ES-I3 (cell line): ENCODE data around the gene ZFTA.

ENCODE experiments used
- H3K36me3 ChIP-seq: 2 replicates; pipeline ENCODE4 v1.6.1; 2013; ENCODE audit warnings: mild to moderate bottlenecking, low read length, control low read depth, moderate library complexity; ENCODE audit not compliant: insufficient read depth
- H3K4me1 ChIP-seq: 2 replicates; pipeline ENCODE4 v1.6.1; 2013; ENCODE audit warnings: mild to moderate bottlenecking, control low read depth, low read length; ENCODE audit not compliant: insufficient read depth
- H3K9ac ChIP-seq: 2 replicates; pipeline ENCODE4 v1.6.1; 2013; ENCODE audit warnings: low read depth, mild to moderate bottlenecking, low read length, moderate library complexity
- H3K9me3 ChIP-seq: 2 replicates; pipeline ENCODE4 v1.6.1; 2013; ENCODE audit warnings: mild to moderate bottlenecking, low read length, moderate library complexity; ENCODE audit not compliant: control insufficient read depth, insufficient read depth

Gene ZFTA

DNA sequence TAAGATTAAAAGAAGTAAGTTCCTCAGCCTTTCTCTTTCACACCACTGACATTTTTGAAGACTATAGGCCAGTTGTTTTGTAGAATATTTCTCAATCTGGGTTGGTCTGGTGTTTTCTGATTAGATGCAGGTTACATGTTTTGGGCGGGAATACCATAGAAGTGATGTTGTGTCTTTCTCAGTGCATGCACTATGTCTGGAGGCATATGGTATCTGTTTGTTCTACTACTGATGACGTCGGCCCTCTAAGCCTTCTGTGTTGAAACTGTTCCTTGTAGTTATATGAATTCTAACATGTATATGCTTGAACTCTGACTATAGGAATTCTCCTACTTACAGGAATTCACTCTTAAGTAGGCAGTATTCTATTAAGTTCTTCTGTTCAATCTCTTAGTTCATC, 21.6 kb downstream of the ZFTA start:
- Histone ChIP-seq H3K4me1 (peaks cover 12% of the 10 kb centered on the region; the same call in 1 of the 2 replicates), H3K9ac (no peak overlapping the region), H3K36me3 (peaks cover 5% of the 10 kb centered on the region; the same call in 1 of the 2 replicates), H3K9me3 (no peaks in the 10 kb centered on the region)

GRCh38 chr11:63745304-63746170, 23.0 kb downstream of the ZFTA start:
- peaks cover 12% of the 10 kb centered on the region; the same call in 1 of the 2 replicates for H3K4me1 ChIP-seq
- no peak overlapping the region for H3K9ac ChIP-seq
- H3K36me3 ChIP-seq: no peaks in the 10 kb centered on the region; the same call in 1 of the 2 replicates
- H3K9me3 ChIP-seq: no peaks in the 10 kb centered on the region

DNA sequence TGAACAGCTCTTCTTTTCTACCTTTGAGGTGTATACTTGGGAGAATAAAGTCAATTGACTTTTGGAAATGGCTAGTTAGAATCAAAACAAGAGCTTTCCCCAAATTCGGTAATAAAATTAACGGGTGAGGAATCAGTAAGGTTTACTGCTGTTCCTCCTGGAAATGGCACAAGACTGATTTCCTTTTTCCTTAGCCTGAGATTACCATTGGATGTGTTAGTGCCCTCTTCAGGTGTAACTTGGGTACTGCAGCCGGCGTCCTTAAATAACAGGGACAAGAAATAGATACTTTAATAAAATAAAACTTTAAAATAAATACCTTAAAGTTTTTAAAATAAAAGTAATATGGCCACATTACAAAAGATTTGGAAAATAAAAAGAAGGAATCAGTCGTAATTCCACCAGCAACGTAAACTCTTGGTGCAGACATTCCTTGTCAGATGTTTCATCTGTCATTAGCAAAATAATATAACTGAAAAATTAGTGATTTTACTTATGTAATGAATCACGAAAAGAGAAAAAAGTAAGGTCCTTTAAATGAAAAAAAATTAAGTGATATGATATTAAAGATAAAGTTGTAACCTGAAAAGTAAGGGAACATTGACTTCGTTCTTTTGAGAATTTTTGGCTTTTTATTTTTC, 29.7 kb downstream of the ZFTA start:
- Histone ChIP-seq H3K36me3 (no peaks in the 10 kb centered on the region), H3K9ac (no peak overlapping the region)

DNA sequence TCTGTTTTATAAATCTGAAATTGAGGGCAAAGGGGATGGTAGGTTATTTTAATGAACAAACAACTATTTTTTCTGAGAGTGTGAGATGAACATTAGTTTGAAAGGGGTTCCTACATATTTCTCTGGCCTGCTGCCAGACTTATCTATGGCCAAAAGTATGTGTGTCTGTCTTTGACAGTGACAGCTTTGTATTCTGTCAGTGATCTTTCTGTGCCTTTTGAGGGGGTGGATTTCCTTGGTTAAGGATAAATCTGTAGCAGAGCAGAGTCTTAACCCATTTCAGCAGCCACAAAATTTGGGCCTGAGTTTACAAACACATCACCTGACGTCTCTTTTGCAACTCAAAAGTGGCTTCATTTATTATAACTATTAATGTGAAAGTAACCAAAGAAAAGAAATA, 30.9 kb downstream of the ZFTA start:
- Histone ChIP-seq H3K4me1 (no peaks in the 10 kb centered on the region), H3K9me3 (no peaks in the 10 kb centered on the region), H3K36me3 (no peaks in the 10 kb centered on the region), H3K9ac (no peak overlapping the region)

More for the DNA sequence above, 29.7 kb downstream of the ZFTA start:
- Histone ChIP-seq H3K9me3 (no peaks in the 10 kb centered on the region), H3K4me1 (no peaks in the 10 kb centered on the region)

DNA sequence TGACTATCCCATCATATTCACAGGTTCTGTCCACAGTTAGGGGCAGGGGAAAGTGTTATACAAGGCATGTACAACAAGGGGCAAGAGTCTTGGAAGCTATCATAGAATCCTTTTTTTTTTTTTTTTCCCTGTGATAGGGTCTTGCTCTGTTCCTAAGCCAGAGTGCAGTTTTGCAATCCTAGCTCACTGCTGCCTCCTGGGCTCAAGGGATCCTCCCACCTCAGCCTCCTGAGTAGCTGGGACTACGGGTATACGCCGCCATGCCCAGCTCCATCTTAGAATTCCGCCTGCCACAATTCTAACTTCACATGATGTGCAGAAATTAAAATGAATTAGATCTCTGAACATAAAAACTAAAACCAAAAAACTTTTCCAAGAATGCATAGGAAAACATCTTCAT, 31.7 kb downstream of the ZFTA start:
- H3K36me3 ChIP-seq: no peaks in the 10 kb centered on the region
- no peaks in the 10 kb centered on the region for H3K4me1 ChIP-seq
- no peaks in the 10 kb centered on the region for H3K9me3 ChIP-seq
- no peak overlapping the region for H3K9ac ChIP-seq

GRCh38 chr11:63729326-63729725, 39.2 kb downstream of the ZFTA start:
- no peak overlapping the region for H3K9ac ChIP-seq
- no peaks in the 10 kb centered on the region for H3K36me3 ChIP-seq
- H3K9me3 ChIP-seq: no peaks in the 10 kb centered on the region
- H3K4me1 ChIP-seq: no peaks in the 10 kb centered on the region

- Histone ChIP-seq H3K9ac (no peak overlapping the region), H3K4me1 (no peaks in the 10 kb centered on the region), H3K36me3 (no peaks in the 10 kb centered on the region), H3K9me3 (no peaks in the 10 kb centered on the region)
Measured at GRCh38 chr11:63720611-63721010, 48.0 kb downstream of the ZFTA start.

DNA sequence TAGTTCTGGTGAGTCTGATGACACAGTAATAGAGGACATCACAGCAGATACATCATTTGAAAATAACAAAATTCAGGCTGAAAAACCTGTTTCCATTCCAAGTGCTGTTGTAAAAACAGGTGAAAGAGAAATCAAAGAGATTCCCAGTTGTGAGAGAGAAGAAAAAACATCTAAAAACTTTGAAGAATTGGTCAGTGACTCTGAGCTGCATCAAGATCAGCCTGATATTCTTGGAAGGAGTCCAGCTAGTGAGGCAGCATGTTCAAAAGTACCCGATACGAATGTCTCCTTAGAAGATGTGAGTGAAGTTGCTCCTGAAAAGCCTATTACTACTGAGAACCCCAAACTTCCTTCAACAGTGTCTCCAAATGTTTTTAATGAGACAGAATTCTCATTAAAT, 48.6 kb downstream of the ZFTA start:
- no peaks in the 10 kb centered on the region for H3K36me3 ChIP-seq
- H3K4me1 ChIP-seq: no peaks in the 10 kb centered on the region
- H3K9me3 ChIP-seq: no peaks in the 10 kb centered on the region

GRCh38 chr11:63719001-63719400, 49.6 kb downstream of the ZFTA start:
- H3K9me3 ChIP-seq: no peaks in the 10 kb centered on the region
- no peak overlapping the region for H3K9ac ChIP-seq
- no peaks in the 10 kb centered on the region for H3K4me1 ChIP-seq
- H3K36me3 ChIP-seq: no peaks in the 10 kb centered on the region

More for the DNA sequence above, 48.6 kb downstream of the ZFTA start:
- H3K9ac ChIP-seq: no peak overlapping the region
